ENCODE measurements around the gene FAM81A.

Gene FAM81A

DNA sequence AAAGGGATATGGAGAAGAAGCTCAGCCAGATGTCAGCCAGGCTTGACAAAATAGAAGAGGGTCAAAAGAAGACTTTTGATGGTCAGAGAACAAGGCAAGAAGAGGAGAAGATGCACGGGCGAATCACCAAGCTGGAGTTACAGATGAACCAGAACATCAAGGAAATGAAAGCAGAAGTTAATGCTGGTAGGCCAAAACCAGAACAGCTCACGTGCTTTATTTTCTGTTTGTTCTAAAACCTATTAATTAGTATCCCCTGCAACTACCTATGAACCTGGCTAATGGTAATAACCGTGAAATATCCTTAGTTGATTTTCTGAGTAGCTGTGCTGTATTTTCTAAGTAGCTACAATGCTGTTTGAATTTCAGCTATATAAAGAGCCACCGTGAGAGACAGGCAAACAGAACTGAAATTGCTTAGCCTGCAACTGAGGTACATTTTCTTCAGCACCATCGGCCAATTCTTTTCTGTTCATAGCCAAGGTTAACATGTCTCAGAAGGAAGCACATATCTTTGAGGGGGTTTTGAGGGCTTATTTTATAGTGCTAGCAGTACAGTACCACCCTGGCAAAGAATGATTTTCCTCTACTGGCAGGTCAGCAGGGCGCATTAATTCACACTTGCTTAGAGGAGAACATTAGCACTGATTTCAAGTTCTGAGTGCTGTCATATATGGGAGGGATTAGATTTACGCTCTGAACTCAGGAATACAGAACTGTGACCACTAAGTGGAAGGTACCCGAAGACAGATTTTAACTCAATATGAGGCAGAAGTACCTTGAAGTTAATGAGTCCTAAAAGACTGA, 78.9 kb downstream of the FAM81A start:
- TF ChIP-seq, protein P1, sequence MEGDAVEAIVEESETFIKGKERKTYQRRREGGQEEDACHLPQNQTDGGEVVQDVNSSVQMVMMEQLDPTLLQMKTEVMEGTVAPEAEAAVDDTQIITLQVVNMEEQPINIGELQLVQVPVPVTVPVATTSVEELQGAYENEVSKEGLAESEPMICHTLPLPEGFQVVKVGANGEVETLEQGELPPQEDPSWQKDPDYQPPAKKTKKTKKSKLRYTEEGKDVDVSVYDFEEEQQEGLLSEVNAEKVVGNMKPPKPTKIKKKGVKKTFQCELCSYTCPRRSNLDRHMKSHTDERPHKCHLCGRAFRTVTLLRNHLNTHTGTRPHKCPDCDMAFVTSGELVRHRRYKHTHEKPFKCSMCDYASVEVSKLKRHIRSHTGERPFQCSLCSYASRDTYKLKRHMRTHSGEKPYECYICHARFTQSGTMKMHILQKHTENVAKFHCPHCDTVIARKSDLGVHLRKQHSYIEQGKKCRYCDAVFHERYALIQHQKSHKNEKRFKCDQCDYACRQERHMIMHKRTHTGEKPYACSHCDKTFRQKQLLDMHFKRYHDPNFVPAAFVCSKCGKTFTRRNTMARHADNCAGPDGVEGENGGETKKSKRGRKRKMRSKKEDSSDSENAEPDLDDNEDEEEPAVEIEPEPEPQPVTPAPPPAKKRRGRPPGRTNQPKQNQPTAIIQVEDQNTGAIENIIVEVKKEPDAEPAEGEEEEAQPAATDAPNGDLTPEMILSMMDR (IDR thresholded peaks at IDR 0.05), result no peak

DNA sequence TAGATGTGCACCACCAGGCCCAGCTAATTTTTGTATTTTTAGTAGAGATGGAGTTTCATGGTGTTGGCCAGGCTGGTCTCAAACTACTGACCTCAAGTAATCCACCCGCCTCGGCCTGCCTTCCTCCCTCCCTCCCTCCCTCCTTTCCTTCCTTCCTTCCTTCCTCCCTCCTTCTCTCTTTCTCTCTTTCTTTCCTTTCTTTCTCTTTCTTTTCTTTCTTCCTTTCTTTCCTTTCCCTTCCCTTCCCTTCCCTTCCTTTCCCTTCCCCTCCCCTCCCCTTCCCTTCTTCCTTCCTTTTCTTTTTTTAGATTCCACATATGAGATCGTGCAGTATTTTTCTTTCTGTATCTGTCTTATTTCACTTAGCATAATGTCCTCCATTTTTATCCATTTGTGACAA, 81.3 kb downstream of the FAM81A start:
- TF ChIP-seq, protein P1 (IDR thresholded peaks at IDR 0.05), result no peak

DNA sequence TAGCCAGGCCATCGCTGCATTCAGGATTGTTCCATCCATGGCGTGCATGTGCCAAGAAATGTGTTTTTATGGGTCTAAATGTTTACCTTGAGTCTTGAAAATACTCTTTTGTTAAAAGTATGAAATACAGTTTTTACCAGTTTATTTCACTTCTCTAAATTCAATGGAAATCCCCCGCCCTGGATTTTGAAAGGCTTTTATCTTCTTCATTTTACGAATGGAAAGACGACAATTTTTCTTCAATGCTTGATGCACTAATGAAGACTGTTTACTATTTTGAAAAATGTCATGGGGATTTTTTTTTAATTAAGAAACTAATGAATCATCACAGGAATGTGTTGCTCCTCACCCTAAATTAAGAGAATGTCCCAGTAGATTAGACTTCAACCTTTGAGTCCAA, 83.5 kb downstream of the FAM81A start:
- TF ChIP-seq, protein P1 (IDR thresholded peaks at IDR 0.05), result no peak

DNA sequence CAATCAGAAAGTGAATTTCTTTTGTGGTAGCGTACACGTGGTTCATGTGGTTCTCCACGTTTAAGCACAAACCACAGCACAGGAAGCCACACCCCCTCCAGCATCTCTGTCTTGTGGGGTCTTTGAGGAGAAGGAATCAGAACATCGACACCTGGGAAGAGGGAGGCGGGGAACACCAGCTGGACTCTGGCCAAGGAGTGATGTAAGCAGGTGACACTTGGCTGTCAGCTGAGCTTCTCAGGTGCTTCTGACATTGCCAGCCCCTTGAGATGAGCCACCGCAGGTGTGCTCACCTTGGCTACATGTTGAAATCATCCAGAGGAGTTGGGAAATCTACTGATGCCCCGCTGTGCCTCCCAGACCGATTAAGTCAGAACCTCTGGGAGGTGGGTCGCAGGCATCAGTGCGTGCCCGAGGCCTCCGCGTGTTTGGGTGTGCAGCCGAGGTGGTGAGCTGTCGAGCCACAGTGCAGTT, 85.0 kb downstream of the FAM81A start:
- TF ChIP-seq, protein P1 (IDR thresholded peaks at IDR 0.05), result no peak

DNA sequence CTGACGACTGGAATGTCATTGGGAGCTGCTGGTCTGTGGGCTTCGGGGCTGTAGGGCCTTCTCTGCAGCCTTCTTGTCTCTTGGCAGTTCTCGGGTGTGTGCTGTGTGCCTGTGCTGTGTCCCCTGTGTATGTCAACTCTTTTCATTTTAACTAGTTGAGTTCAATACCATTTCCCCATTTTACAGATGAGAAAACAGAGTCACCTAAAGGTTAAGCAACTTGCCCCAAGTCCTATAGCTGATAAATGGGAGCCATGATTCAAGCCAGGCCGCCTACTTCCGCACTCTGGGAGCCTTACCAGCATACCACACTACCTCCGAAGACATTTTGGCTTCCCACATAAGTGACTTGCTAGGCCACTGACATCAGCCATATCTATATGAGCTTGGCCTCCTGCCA, 85.7 kb downstream of the FAM81A start:
- TF ChIP-seq, protein P1 (IDR thresholded peaks at IDR 0.05), result no peak

DNA sequence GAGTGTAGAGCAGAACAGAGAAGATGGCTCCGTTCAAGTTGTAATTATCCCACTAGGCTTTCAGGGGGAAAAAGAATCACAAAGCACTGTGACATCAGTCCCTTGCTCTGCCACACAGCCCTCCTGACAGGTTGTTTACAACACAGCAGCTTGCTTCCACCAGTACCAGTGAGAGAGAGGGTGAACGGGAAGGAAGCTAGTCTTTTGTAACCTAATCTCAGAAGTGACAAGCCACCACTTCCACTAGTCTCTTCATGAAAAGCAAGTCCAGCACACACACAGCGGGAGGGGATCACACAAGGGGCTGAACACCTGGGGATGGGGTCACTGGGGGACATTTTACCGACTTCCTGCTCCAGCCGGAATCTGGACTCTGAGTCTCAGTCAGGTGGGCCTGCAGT, 86.3 kb downstream of the FAM81A start:
- TF ChIP-seq, protein P1 (IDR thresholded peaks at IDR 0.05), result no peak

DNA sequence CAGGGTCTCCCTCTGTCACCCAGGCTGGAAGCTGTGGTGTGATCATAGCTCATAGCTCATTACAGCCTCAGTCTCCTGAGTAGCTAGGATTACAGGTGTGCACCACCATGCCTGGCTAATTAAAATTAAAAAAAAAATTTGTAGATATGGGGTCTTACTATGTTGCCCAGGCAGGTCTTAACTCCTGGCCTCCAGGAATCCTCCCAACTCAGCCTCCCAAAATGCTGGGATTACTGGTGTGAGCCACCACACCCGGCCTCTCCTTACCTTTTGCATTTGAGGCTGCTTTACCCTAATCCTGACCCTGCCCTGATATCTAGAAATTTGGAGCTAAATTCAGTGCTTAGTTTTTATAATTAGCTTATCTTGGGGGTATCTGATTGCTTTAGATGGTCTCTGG, 90.4 kb downstream of the FAM81A start:
- TF ChIP-seq, protein P1 (IDR thresholded peaks at IDR 0.05), result no peak
